Astrocyte of the spinal cord (primary cell): ENCODE data around the gene GRAMD1C.

Experiments
- DNase-seq: peaks from one replicate; pipeline ENCODE4 v3.0.0; 2011; ENCODE audit warnings: low read depth, low spot score
- H3K4me3 ChIP-seq: 2 replicates; pipeline ENCODE4 v1.5.1; 2011; ENCODE audit warnings: low read depth, mild to moderate bottlenecking, low read length, moderate library complexity
- in situ Hi-C: cut with HindIII; loops from 2 replicates; pipeline ENCODE4 v1.10.0; 2017; ENCODE audit warnings: low sequenced_read_pairs
- TF ChIP-seq, protein P1 (sequence below): IDR thresholded peaks from 2 replicates; pipeline ENCODE4 v1.5.1; 2012; ENCODE audit warnings: low read depth, mild to moderate bottlenecking, low read length, inconsistent platforms

The GRAMD1C gene

DNA sequence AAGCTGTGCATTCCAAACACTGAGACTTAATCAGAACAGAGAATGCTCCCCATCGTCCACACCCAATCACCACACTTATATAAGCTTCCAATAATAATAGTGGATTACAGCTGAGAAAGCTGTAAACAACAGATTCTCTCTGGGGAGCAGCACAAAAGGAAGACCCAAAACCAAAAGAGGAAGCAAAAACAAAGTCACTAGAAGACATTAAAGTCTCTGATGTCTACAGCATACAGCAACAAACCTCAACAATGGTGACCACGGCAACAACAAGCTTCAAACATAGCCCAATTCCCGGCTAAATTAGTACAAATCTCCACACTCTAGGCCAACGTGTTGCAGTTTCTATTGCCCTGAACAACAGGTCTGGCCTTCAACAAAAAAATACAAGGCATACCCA is 147.0 kb downstream of the GRAMD1C start:
- in situ Hi-C loops = no loop called here
- no peak for DNase-seq
- no peak overlapping the region for H3K4me3 ChIP-seq
- TF ChIP-seq, protein P1, sequence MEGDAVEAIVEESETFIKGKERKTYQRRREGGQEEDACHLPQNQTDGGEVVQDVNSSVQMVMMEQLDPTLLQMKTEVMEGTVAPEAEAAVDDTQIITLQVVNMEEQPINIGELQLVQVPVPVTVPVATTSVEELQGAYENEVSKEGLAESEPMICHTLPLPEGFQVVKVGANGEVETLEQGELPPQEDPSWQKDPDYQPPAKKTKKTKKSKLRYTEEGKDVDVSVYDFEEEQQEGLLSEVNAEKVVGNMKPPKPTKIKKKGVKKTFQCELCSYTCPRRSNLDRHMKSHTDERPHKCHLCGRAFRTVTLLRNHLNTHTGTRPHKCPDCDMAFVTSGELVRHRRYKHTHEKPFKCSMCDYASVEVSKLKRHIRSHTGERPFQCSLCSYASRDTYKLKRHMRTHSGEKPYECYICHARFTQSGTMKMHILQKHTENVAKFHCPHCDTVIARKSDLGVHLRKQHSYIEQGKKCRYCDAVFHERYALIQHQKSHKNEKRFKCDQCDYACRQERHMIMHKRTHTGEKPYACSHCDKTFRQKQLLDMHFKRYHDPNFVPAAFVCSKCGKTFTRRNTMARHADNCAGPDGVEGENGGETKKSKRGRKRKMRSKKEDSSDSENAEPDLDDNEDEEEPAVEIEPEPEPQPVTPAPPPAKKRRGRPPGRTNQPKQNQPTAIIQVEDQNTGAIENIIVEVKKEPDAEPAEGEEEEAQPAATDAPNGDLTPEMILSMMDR = no peak
